Ramos (cell line): ENCODE results near the gene RECQL5.

Experiments
- in situ Hi-C: fragments of 300-500 bp; cut with MboI; formaldehyde crosslinking; loops from one replicate; pipeline ENCODE4 v1.14.3; 2022; ENCODE audit warnings: low sequenced_read_pairs; ENCODE audit not compliant: unreplicated experiment

The RECQL5 gene

DNA sequence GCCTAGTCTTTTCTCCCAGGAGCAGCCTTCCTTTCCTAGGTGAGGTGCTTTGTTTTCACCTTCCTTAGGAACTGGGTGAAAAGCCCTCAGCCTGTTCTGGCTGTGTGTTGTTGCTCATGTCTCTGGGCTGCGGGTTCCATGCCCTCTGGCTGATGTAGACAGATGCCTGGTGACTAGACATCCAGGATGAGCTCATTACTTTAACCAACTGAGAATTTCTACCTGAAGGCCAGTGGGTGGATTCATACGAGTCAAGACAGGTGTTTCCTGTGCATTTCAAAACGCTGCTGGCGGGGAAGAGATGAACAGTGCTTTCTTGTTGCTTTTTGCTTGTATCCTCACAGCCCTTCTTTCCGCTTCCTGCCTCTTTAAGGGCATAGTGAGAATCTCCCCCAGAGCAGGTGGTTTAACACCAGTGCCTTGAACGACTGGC lies 22.5 kb upstream of the RECQL5 start:
- in situ Hi-C loops = no loop called here

DNA sequence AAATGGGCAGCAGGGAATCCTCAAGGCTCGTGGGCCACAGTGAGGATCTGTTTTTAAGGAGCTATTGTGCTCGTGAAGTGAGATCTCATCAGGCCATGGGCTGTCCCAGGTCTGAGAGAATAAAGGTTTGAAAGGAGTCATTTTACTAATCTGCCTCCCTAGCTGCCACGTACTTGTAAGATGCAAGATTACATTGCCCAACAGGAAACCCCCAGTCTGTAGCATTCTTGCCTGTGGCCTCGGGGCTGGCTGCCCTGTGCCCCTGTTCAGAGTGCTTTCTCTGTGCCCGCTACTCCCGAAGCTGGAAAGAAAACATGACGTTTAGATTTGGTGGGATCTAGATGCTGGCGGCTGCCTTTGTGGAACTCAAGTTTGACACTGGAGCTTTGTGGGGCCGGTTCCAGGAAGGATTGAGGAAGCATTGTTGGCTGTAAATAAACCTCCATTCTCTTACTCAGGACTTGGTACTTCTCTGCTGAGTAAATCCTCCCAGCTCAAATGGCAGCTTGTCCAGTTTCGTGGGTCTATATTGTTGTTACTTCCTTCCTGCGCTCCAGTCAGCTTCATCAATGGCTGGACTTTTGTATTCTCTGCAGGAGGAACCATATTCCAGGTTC lies 21.4 kb upstream of the RECQL5 start:
- in situ Hi-C loops = no loop called here

DNA sequence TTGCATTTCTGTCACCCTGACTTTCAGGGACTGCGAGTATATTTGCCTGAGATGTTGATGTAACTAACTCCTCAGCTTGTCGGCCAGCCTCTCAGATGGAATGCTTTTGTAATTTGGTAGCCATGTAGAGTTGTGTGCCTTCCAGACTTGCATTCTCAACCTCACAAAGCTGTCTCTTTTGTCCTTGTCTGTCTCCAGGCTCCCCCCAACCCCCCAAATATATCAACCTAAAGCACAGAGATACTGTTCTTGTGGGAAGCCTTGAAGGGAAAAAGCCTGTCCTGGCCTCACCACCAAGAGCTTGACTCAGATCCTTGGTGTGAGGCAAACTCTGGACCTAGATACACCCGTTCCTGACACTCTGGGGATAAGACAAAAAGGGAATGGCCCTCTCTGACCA lies 18.5 kb upstream of the RECQL5 start:
- in situ Hi-C loops = no loop called here

DNA sequence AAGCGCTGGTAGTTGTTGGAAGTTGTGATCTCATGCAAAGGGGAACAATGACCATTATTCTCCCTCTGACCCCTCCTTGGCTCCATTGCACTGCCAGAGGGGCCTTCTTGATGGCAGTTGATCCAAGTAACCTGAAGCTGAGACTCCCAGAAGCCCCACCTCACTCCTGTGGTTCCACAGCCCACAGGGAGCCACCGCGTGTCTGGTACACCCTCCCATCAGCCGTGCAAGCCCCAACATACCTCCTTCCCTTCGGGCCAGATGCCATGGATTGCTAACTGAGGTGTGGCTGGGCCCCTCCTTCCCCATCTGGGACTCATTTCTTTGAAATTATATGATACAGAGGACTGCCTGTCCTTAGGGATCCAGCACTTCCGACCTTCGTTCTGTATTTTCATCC lies 18.0 kb upstream of the RECQL5 start:
- in situ Hi-C loops = no loop called here

DNA sequence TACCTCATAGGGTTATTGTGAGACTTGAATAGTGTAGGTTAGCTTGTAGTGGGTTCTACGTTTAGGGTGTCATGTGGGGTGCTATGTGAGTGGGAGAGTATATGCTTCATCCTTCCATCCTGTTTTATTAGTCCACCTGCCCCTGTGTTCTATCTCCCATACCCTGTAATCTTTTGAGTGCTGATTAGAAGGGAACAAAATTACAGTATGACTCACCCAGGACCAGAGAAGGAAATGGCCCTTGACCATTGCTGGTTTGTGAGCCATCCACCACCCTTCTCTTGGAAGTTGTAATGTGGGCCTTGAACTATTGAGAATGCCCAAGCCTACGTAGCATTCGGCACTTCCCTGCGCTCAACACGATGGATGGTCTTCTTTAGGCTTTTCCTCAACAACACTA lies 17.3 kb upstream of the RECQL5 start:
- in situ Hi-C loops = no loop called here

DNA sequence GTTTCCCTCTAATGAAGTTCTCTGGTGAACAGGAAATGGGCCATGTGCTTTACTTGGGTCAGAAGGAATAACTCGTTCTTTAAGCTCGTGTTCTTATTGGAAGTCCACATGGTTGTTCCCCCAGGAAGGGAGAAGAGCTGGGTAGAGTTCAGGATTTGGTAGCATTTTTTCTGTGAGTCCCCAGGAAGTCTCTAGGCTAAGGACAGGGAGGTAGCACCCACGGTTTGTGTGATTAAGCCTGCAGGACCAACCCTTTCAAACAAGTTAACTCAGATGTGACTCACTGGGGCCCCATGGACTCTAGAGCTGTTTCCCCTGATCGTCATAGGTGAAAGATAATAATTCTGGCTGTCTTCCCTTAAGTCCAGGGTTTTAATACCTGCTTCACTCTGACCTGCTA lies 16.6 kb upstream of the RECQL5 start:
- in situ Hi-C loops = no loop called here

DNA sequence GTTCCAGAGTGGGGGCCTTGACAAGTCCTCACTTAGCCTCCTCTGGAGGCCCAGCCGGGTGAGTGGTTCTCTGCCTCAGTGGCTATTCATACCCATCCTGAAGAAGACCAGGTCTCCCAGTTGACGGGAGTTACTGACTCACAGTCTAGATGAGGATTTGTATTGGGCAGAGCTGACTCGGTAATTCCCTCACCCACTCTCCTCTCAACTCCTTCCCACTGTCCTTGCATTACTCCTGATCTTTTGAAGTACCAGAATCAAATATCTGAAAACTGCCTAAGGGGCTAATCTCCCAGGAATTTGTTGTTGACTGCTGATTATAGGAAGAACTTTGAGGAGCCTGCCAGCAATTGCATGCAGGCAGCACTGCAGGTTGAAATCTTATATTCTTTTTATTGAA lies 14.3 kb upstream of the RECQL5 start:
- in situ Hi-C loops = no loop called here

DNA sequence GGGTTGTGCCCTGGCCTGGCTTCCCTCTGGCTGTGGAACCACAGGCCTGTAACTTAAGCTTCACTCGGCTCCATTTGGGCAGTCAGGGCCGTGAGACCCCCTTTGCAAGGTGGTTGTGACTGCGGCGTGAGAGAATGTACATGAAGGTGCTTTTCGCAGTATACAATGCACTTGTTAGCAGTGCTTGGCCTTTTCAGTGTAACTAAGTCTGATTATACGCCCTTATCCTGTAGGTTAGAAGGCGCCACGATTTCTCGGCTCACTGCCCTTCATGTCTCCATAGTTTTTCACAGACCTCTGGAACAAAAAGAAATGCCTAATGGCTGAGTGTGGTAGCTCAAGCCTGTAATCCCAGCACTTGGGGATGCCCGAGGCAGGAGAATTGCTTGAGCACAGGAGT lies 13.5 kb upstream of the RECQL5 start:
- in situ Hi-C loops = no loop called here

DNA sequence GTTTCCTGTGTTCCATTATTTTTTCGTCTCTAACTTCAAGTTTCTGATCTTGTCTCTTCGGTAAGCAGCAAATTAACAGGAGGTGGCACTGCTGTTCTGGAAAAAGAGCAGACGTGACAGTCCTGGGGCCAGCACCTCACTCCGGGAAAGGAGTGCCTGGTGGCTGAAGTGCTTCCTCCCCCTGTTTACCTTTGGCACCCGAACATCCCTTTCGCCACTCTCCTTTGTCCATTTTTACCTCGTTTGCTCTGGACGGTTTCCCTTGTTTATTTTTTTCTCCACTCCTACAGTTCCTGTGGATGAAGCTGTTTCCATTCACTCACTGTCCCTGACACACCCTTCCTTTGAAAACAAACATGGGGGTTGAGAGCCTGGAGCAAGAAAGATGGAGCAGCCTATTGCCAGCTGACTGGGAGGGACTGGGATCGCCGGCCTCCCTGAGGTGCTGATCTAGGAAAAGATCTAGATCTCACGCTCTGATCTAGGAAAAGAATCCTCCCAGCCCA lies 12.8 kb upstream of the RECQL5 start:
- in situ Hi-C loops = loop anchor here (5.0 kb wide), 1 partner anchor 63 kb away; no protein-coding TSS in a partner anchor

DNA sequence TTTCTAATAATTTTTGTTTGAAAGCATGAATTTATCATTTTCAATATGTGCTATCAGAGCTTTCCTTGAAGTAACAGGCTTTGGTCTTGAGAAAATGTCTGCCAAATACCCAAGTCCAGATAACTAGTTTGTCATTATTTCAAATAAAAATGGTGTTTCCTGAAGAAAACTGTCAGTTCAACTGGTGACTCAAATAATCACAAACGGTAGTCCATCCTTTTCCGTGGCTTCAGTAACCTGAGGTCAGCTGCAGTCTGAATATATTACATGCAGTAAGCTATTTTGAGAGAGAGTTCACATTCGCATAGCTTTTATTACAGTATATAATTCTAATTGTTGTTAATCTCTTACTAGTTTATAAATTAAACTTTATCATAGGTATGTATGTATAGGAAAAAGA lies 9.5 kb upstream of the RECQL5 start:
- in situ Hi-C loops = loop anchor here (5.0 kb wide), 1 partner anchor 66 kb away; no protein-coding TSS in a partner anchor

DNA sequence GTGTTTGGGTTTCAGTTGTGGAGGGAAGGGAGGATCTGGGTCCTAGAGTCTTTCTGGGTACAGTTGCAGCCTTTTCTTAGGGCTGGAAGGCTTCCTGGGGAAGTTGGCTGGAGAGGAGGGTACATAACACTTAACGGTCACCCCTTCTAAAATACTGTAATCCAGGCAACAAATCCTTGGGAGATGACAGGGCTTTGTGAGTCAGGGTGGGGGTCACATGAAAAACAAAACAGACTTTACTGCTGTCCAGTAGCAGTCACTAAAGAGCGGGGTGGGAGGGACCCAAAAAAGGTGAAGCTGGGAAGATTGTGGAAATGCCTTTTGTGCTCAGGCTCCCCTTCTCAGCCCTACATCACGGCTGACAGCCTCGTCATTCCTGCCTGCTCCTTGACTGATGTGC lies 6.5 kb upstream of the RECQL5 start:
- in situ Hi-C loops = no loop called here

DNA sequence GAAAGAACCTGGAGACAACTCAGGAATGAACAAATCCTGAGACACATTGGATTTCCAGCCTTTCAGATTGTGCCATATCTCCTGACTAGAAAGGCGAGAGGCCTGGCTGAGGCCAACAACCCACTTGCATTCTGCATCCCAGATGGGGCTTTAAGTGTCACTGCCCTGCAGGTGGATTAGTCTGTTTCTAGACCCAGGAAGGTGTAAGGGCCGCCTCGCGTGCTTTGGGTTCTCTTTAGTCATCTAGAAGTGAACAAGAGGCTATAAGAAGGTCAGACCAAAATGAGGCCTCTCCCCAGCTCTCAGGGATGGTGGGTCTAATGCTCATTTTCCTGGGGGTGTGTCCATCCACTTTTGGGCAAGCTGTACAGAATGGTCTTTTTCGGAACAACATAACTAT lies 5.1 kb upstream of the RECQL5 start:
- in situ Hi-C loops = no loop called here

DNA sequence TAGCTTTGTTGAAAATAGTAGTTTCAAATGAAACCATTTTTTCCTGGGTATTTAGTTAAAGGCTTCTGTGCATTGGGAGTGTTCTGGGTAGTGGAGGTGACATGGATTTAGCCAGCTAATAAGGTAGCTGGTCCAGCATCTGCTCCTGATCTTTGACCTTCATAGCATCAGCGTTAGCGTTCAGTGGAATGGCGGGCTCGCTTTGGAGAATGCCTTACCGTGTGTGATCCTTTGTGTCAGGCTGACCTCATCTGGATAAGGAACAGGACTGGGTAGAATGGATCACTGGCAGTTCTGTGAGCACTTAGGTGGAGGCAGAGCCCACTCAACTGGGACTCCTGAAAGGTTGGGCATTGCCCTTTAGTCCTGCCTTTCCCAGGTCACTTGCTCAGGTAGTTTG lies 3.9 kb upstream of the RECQL5 start:
- in situ Hi-C loops = no loop called here

DNA sequence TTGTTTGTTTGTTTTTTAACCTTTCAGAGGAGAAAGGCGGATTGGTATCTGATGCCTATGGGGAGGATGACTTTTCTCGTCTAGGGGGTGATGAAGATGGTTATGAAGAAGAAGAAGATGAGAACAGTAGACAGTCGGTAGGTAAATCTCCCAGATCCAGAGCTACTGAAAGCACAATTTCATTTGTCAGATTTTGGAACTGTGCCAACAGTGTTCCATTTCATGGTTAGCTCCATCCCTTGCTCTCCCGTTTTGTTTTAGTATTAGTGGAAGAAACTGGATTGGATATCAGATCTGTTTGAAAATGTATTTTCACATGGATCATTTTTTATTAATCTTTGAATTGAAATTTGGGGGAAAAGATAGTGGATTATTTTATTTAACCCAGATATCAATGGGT lies 1.5 kb upstream of the RECQL5 start:
- in situ Hi-C loops = no loop called here

DNA sequence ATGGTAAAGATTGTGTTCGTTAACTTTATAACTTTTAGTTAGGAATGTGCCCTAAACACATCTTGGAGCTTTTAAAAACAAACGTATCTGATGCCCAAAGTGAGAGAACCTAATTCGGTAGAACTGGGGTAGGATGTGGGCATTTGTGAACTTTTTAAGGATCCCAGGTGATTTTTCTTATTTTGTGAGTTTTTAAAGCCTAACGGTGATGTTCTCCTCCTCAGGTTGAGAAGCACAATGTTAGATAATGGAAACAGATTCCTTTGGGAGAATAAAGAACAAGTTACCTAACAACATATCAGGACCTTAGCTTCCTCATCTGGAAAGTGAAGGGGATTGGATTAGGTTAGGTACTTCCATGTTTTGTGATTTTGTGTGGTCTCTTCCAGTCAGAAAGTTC lies 871 bp upstream of the RECQL5 start:
- in situ Hi-C loops = no loop called here

DNA sequence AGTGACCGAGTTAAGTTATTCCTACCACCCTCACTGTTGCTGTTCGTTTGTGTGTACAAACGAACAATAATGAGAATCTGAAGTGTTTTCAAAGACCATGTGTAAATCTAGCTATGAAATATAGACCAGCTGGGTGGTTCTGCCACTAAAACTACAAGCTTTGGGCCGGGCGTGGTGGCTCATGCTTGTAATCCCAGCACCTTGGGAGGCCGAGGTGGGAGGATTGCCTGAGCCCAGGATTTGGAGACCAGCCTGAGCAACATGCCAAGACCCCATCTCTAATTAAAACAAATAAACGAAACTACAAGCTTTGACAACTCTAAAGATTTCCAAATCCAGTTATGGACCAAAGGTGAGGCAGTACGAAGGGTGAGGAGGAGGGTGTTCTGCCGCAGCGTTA lies 973 bp downstream of the RECQL5 start:
- in situ Hi-C loops = no loop called here

DNA sequence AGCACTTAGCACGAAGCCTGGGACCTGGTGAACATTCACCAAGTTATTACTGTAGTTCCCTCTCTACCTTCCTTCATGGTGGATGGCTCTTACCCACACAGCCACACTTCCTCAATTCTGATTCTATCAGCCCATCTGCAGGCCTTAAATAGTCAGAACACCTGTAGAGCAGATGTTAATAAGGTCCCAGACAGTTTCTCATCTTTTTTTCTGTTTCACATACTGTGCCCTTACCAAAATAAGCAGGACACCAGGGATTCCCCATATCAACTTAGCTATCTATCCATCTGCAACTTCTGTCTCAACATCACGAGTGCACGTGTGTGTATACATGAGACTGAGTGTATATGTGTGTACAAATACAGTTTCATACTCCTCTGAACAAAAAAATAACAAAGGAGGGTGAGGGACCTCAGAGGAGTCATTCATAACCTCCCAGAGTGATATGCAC lies 2.8 kb downstream of the RECQL5 start:
- in situ Hi-C loops = no loop called here

DNA sequence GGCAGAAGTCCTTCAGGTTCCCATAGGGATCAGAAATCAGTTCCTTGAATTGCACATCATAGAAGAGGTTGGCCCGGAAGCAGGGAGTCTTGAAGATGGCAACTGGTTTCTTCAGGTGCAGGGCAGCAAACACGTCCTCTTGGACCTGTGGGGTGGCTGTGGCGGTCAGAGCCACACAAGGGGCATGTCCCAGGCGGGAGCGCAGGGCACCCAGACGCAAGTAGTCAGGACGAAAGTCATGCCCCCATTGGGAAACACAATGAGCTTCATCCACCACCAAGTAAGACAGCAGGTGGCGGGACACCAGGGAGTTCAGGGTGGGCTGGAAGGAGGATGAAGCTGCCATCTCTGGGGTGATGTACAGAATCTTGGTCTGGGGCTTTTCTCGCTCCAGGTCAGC lies 4.4 kb downstream of the RECQL5 start:
- in situ Hi-C loops = no loop called here

DNA sequence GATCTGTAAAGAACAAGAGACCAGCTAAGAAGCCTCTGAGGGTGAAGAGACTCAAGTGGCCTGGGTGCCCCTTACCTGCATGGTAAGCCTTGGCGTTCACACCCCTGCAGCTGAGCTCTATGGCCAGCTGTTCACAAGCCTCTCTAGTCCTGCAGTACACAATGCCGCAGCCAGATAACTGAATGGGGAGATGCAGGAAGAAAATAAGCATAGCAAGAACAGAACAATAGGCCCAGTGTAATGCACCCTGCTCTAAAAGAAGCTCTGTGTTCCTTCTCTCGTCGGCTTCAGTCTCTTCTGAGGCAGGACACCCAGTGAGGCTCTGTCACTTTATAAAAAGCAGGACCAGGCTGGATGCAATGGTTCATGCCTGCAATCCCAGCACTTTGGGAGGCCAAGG lies 5.4 kb downstream of the RECQL5 start:
- in situ Hi-C loops = no loop called here

DNA sequence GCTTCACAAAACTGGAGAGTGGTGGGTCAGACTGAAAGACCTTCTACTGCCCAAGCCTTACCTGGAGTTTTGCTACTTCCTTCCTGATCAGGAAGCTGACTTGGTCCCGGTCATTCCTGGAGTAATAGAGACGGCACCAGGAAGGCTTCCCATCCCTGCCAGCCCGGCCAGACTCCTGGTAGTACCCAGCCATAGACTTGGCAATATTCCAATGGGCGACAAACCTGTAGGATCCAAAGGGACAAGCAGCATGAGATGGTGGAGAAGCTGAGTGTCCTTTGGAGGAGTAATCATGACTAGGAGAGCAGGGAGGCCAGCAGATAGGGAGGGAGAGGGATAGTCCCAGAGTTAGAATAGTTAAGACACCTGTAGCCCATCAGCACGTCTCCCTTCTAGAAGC lies 8.7 kb downstream of the RECQL5 start:
- in situ Hi-C loops = no loop called here

DNA sequence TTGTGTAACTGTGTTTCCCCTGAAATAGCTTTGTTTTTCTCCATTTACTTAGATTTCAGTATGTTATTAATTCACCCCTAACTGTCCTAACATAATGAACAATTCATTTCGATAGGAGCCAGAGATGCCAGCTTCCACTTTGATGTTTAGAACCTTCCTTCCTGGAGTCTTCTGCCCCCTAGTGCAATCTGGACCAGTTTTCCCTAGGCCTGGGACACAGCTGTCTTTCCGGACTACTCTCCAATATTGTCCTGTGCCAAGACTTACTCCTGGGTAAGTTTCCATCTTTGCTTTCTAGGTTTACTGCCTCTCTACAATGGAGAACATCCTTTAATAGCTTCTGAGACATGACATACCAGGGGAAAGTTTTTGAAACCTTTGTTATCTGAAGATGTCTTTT lies 12.8 kb downstream of the RECQL5 start:
- in situ Hi-C loops = no loop called here

DNA sequence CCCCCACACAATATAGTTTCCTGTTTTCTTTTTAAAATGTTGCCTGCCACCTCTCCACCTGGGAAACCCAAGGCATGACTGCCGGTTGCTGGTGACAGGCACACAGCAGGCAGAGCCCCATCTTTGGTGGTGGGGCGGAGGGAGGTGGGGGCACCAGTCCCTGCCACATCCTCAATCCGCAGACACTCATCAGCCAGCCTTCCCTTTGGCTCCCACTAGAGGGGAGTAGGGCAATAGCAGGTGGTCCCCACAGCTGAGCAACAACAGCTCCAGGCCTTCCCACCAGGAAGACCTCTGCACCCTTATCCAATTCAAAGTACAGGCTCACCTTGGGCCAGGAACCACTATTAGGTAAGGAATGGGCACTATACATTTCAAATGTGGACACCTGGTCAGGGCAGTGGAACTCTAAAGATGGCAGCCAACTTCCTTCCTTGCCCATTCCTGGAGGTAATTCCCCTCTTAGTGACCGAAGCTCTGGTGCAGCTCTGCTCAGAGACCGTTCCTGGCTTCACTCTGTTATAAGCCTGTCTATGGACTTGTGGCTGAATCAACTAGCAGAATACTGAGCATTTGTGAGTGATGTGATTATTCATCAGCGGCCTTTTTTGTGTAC lies 13.9 kb downstream of the RECQL5 start:
- in situ Hi-C loops = no loop called here
